D721Med (cell line): Measurements from ENCODE around the gene BHLHE23.

Source experiments
- DNase-seq: peaks from one replicate; pipeline ENCODE4 v3.0.0; 2011; ENCODE audit warnings: low spot score; ENCODE audit not compliant: insufficient read length
- FAIRE-seq: peaks from 2 replicates; lab custom pipeline; 2011; peaks lifted over from hg19 to GRCh38; lab: Jason Lieb, UNC
- CTCF ChIP-seq: IDR thresholded peaks from 2 replicates; pipeline ENCODE4 v1.5.1; 2012; ENCODE audit warnings: mild to moderate bottlenecking, control low read depth; ENCODE audit not compliant: insufficient read depth; ENCODE audit errors: missing control alignments

The BHLHE23 gene

DNA sequence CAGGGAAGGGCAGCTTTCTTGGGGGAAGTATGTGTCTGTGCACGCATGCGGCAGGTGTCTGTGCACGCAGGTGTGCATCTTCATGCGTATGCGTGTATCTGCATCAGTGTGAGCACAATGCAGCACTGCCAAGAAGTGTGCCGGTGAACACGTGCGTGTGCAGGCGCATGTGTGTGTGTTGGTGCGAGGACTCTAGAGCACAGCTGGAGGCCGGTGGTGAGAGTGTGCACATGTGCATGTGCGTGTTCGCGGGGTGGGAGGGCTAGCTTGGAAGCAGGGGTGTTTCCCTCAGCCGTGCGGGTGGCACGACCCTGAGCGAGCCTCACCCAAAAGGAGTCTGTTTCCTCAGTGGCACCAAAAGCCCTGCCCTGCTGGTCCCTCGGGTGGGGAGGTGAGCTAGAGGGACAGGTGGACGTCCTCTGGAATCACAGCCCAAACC is 46.7 kb downstream of the BHLHE23 start:
- DNase-seq, result no peak
- no peak for FAIRE-seq
- TF ChIP-seq CTCF, result no peak

GRCh38 chr20:62959101-62959971 is 47.4 kb downstream of the BHLHE23 start:
- no peak for FAIRE-seq

GRCh38 chr20:62958388-62959100 is 48.2 kb downstream of the BHLHE23 start:
- DNase-seq (no peak), FAIRE-seq (no peak)
- no peak for TF ChIP-seq CTCF

More at GRCh38 chr20:62959101-62959971, 47.4 kb downstream of the BHLHE23 start:
- DNase-seq, result no peak
- TF ChIP-seq CTCF, result no peak

- no peak for TF ChIP-seq CTCF
- DNase-seq, result no peak
- FAIRE-seq, result no peak
Observed at GRCh38 chr20:62957136-62958117, 49.3 kb downstream of the BHLHE23 start.

DNA sequence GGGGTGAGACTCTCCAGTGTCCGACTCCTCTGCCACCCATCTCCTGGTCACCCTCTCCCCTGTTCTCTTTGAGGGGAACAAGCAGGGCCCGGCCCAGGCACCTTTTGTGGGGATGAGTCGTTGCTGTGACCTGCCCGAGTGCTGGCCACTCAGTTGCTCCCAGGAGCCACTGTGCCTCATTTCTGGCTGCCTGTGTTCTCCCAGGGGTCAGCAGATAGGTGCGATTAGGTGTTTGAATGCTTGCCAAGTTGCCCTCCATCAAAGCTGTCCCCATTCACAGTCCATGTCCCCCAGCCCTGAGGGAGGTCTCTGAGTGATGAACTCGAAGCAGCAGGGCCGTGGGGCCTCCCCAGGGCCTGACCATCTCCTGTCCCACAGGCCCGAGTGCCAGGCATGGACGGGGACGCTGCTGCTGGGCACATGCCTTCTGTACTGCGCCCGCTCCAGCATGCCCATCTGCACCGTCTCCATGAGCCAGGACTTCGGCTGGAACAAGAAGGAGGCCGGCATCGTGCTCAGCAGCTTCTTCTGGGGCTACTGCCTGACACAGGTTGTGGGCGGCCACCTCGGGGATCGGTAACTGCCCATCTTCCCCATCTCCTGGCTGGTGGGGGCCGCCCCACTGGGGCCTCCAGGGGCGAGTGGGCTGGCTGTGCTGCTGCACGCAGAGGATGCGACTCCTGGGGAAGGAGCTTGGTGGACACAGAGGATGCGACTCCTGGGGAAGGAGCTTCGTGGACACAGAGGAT is 50.2 kb downstream of the BHLHE23 start:
- FAIRE-seq (no peak), DNase-seq (no peak)
- TF ChIP-seq CTCF, result no peak
